ACHN (cell line): ENCODE results near the gene FAM171A2.
A peak's percentile ranks its signal among the peaks of the same experiment; 100 is the strongest.
"Not testable (repeated sequence)": the region's sequence is repeated elsewhere in the genome, so short reads cannot be mapped to it uniquely, and the experiment has no call there.

ENCODE experiments used
- DNase-seq: peaks from one replicate; pipeline ENCODE4 v3.0.0-alpha.2; 2015
- in situ Hi-C: cut with HindIII; loops from 2 replicates; pipeline ENCODE4 v1.10.0; 2017; ENCODE audit warnings: low sequenced_read_pairs, low pct_ligation_motif_present, low pct_unique_long_range_greater_than_20kb

FAM171A2 gene

GRCh38 chr17:44350733-44351226 lies 12.9 kb downstream of the FAM171A2 start:
- DNase-seq, result peak; percentile 71
- in situ Hi-C loops, result no loop called here

- DNase-seq, result no peak
- in situ Hi-C loops, result no loop called here
Observed at GRCh38 chr17:44349553-44350070, 14.0 kb downstream of the FAM171A2 start.

GRCh38 chr17:44348988-44349364 lies 14.7 kb downstream of the FAM171A2 start:
- in situ Hi-C loops, result no loop called here

GRCh38 chr17:44348234-44348987 lies 15.2 kb downstream of the FAM171A2 start:
- in situ Hi-C loops, result no loop called here
- peak; percentile 49 for DNase-seq

More at GRCh38 chr17:44348988-44349364, 14.7 kb downstream of the FAM171A2 start:
- no peak for DNase-seq

- DNase-seq, in situ Hi-C loops: not testable (repeated sequence)
Observed at GRCh38 chr17:44347206-44348055, 16.2 kb downstream of the FAM171A2 start.

GRCh38 chr17:44346064-44346844 lies 17.4 kb downstream of the FAM171A2 start:
- in situ Hi-C loops, result no loop called here
- DNase-seq, result no peak

GRCh38 chr17:44345454-44346026 lies 18.1 kb downstream of the FAM171A2 start:
- peak; percentile 79 for DNase-seq
- in situ Hi-C loops, result no loop called here

GRCh38 chr17:44344939-44345453 lies 18.7 kb downstream of the FAM171A2 start, which contains the start of gene GRN:
GRN (plus strand) TSS chr17:44345302; CDS start chr17:44349165, 3,863 bp downstream.
- in situ Hi-C loops, result no loop called here
- peak; percentile 99 for DNase-seq

GRCh38 chr17:44343510-44344209 lies 20.0 kb downstream of the FAM171A2 start:
- no peak for DNase-seq
- in situ Hi-C loops, result no loop called here

GRCh38 chr17:44340553-44340952 lies 23.1 kb downstream of the FAM171A2 start:
- DNase-seq, in situ Hi-C loops: not testable (repeated sequence)

- DNase-seq, result peak; percentile 44
- in situ Hi-C loops, result no loop called here
Observed at GRCh38 chr17:44338702-44339101, 25.0 kb downstream of the FAM171A2 start.

GRCh38 chr17:44335968-44336367 lies 27.7 kb downstream of the FAM171A2 start:
- no peak for DNase-seq
- in situ Hi-C loops, result no loop called here

- in situ Hi-C loops, result no loop called here
- DNase-seq, result no peak
Observed at GRCh38 chr17:44335564-44335963, 28.1 kb downstream of the FAM171A2 start.

GRCh38 chr17:44334727-44335126 lies 28.9 kb downstream of the FAM171A2 start:
- DNase-seq, result no peak
- in situ Hi-C loops, result no loop called here

GRCh38 chr17:44334315-44334714 lies 29.3 kb downstream of the FAM171A2 start:
- in situ Hi-C loops, result no loop called here
- no peak for DNase-seq

GRCh38 chr17:44333371-44333770 lies 30.3 kb downstream of the FAM171A2 start:
- DNase-seq, result no peak
- in situ Hi-C loops, result no loop called here

GRCh38 chr17:44331249-44331760 lies 32.3 kb downstream of the FAM171A2 start:
- in situ Hi-C loops, result no loop called here
- DNase-seq, result peak; percentile 77
